Testis (tissue), 2 donors: ENCODE results near the gene USF2.

Experiments used
- POLR2A ChIP-seq: fragments of 450-650 bp; IDR thresholded peaks from one replicate; pipeline ENCODE4 v1.6.1; 2017; ENCODE audit warnings: antibody characterized with exemption, mild to moderate bottlenecking, moderate library complexity
- TF ChIP-seq, protein P1 (sequence below), 3 experiments: fragments of 450-650 bp in 2 of 3; fragments of 200-600 bp in 1 of 3; sonication (generic) in 1 of 3; IDR thresholded peaks; one replicate each; pipeline ENCODE4 v1.5.1; 2016 to 2019; ENCODE audit warnings: antibody characterized with exemption in 3 of 3, mild to moderate bottlenecking in 2 of 3, moderate library complexity in 1 of 3

DNA sequence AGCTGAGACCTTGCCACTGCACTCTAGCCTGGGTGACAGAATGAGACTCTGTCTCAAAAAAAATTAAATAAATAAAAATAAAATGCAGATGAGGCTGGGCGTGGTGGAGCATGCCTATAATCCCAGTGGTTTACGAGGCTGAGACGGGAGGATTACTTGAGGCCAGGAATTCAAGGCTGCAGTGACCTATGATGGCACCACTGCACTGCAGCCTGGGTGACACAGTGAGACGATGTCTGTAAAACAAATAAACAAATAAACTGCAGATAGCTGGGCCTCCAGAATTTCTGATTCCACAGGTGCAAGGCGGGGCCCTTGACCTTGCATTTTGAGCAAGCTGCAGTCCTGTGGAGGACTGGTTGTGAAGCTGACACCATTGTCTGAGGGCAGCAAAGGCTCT, 20.1 kb downstream of the USF2 start:
- TF ChIP-seq POLR2A = no peak
- TF ChIP-seq, protein P1, sequence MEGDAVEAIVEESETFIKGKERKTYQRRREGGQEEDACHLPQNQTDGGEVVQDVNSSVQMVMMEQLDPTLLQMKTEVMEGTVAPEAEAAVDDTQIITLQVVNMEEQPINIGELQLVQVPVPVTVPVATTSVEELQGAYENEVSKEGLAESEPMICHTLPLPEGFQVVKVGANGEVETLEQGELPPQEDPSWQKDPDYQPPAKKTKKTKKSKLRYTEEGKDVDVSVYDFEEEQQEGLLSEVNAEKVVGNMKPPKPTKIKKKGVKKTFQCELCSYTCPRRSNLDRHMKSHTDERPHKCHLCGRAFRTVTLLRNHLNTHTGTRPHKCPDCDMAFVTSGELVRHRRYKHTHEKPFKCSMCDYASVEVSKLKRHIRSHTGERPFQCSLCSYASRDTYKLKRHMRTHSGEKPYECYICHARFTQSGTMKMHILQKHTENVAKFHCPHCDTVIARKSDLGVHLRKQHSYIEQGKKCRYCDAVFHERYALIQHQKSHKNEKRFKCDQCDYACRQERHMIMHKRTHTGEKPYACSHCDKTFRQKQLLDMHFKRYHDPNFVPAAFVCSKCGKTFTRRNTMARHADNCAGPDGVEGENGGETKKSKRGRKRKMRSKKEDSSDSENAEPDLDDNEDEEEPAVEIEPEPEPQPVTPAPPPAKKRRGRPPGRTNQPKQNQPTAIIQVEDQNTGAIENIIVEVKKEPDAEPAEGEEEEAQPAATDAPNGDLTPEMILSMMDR (IDR thresholded peaks at IDR 0.05) = no peak
